Keratinocyte (primary cell): ENCODE data around the gene WDPCP. TPM values are rescaled to one million over a fixed set of nuclear protein-coding genes. Genes with fewer than 3 reads are reported as not detected.
"Not testable (repeated sequence)": the region's sequence is repeated elsewhere in the genome, so short reads cannot be mapped to it uniquely, and the experiment has no call there.

Source experiments
- DNase-seq: peaks from one replicate; pipeline ENCODE4 v3.0.0-alpha.2; 2011; ENCODE audit warnings: low read depth, missing footprints, low spot score
- FAIRE-seq: peaks from 2 replicates; lab custom pipeline; 2011; peaks lifted over from hg19 to GRCh38; lab: Jason Lieb, UNC
- H2AFZ ChIP-seq: 2 replicates; pipeline ENCODE4 v1.6.0; 2012; ENCODE audit warnings: low read length, control low read depth, inconsistent platforms; ENCODE audit not compliant: control insufficient read depth
- H3K27ac ChIP-seq: 2 replicates; pipeline ENCODE4 v1.5.1; 2011; ENCODE audit warnings: low read length; ENCODE audit not compliant: control insufficient read depth, insufficient read depth
- H3K27me3 ChIP-seq: 3 replicates; pipeline ENCODE4 v1.6.0; 2011; ENCODE audit warnings: low read length; ENCODE audit not compliant: control insufficient read depth, insufficient read depth; ENCODE audit errors: extremely low read depth
- H3K36me3 ChIP-seq, 2 experiments: 2 replicates in 1 of 2; 3 replicates in 1 of 2; pipeline ENCODE4 v1.5.1; 2011; ENCODE audit warnings: low read length in 2 of 2, mild to moderate bottlenecking in 1 of 2; ENCODE audit not compliant: control insufficient read depth in 2 of 2, insufficient read depth in 2 of 2; ENCODE audit errors: extremely low read depth in 1 of 2
- H3K4me1 ChIP-seq: 3 replicates; pipeline ENCODE4 v1.5.1; 2011; ENCODE audit warnings: low read length; ENCODE audit not compliant: control insufficient read depth, insufficient read depth; ENCODE audit errors: extremely low read depth
- H3K4me2 ChIP-seq: 3 replicates; pipeline ENCODE4 v1.6.0; 2011; ENCODE audit warnings: low read depth, low read length; ENCODE audit not compliant: control insufficient read depth, insufficient read depth; ENCODE audit errors: extremely low read depth
- H3K4me3 ChIP-seq, 3 experiments: fragments of 200-600 bp in 1 of 3; sonication (generic) in 1 of 3; 2 replicates in 2 of 3; 3 replicates in 1 of 3; pipeline ENCODE4 v1.5.1; 2011 to 2016; ENCODE audit warnings: low read length in 3 of 3, mild to moderate bottlenecking in 3 of 3, control low read depth in 2 of 3, inconsistent platforms in 1 of 3, low read depth in 1 of 3, mixed read lengths in 1 of 3, mixed run types in 1 of 3, moderate library complexity in 1 of 3; ENCODE audit not compliant: control insufficient read depth in 2 of 3, insufficient read depth in 2 of 3; ENCODE audit errors: extremely low read depth in 1 of 3
- H3K79me2 ChIP-seq: 2 replicates; pipeline ENCODE4 v1.6.0; 2012; ENCODE audit warnings: low read length; ENCODE audit not compliant: control insufficient read depth, insufficient read depth
- H3K9ac ChIP-seq: 3 replicates; pipeline ENCODE4 v1.6.0; 2011; ENCODE audit warnings: low read length; ENCODE audit not compliant: control insufficient read depth, insufficient read depth; ENCODE audit errors: extremely low read depth
- H3K9me1 ChIP-seq: 3 replicates; pipeline ENCODE4 v1.6.0; 2011; ENCODE audit warnings: low read length; ENCODE audit not compliant: control insufficient read depth, insufficient read depth; ENCODE audit errors: extremely low read depth
- H3K9me3 ChIP-seq: 2 replicates; pipeline ENCODE4 v1.5.1; 2012; ENCODE audit warnings: low read depth, low read length; ENCODE audit not compliant: control insufficient read depth
- H4K20me1 ChIP-seq: 3 replicates; pipeline ENCODE4 v1.6.0; 2011; ENCODE audit warnings: low read length; ENCODE audit not compliant: control insufficient read depth, insufficient read depth; ENCODE audit errors: extremely low read depth
- EZH2 ChIP-seq: IDR thresholded peaks from one replicate; pipeline ENCODE4 v1.6.1; 2012; ENCODE audit warnings: inconsistent platforms, mild to moderate bottlenecking, low read length, moderate library complexity
- dilution Hi-C: fragments of 300-500 bp; cut with MboI; formaldehyde crosslinking; loops from one replicate; pipeline ENCODE4 v1.7.0; 2020; ENCODE audit warnings: low sequenced_read_pairs; ENCODE audit not compliant: extremely low pct_ligation_motif_present
- polyA plus RNA-seq, 5 experiments: library from polyadenylated mRNA; depleted of rRNA in 3 of 5; stranded (reverse) in 3 of 5; stranded (forward) in 1 of 5; unstranded in 1 of 5; fragments of >200 nt; gene quantifications; 1 replicate in 1 of 5; 2 replicates in 3 of 5; 3 replicates in 1 of 5; pipeline versions ENCODE4 v1.2.1 to v1.2.3, GENCODE V29; 2011 to 2012; ENCODE audit warnings: missing spikeins in 2 of 5, low read depth in 1 of 5, low replicate concordance in 1 of 5
- TF ChIP-seq, protein P1 (sequence below), 3 experiments: IDR thresholded peaks in 1 of 3; conservative IDR thresholded peaks in 1 of 3; optimal IDR thresholded peaks in 1 of 3; 2 replicates in 2 of 3; 3 replicates in 1 of 3; pipeline versions ENCODE3 to v1.5.1; 2011; ENCODE audit warnings: low read length in 3 of 3, mild to moderate bottlenecking in 3 of 3, moderate library complexity in 2 of 3, control low read depth in 1 of 3, inconsistent platforms in 1 of 3; ENCODE audit not compliant: insufficient read depth in 2 of 3; ENCODE audit errors: extremely low read depth in 1 of 3

WDPCP gene
- polyA plus RNA-seq, 1 donor (not counting 4 experiments of a cell fraction or from before 2014, with no cell fraction given) = 2.9 TPM

GRCh38 chr2:63287956-63288355 lies 300.3 kb downstream of the WDPCP start:
- Histone ChIP-seq H3K9me1 (no peaks in the 10 kb centered on the region), H3K4me2 (no peak overlapping the region), H3K27me3 (no peaks in the 10 kb centered on the region), H4K20me1 (no peaks in the 10 kb centered on the region), H3K27ac (no peak overlapping the region), H2AFZ (no peak overlapping the region), H3K4me1 (no peaks in the 10 kb centered on the region), H3K9me3 (no peaks in the 10 kb centered on the region), H3K4me3 (no peak overlapping the region), H3K79me2 (no peaks in the 10 kb centered on the region), H3K36me3 (no peaks in the 10 kb centered on the region), H3K9ac (no peak overlapping the region)
- TF ChIP-seq, protein P1, sequence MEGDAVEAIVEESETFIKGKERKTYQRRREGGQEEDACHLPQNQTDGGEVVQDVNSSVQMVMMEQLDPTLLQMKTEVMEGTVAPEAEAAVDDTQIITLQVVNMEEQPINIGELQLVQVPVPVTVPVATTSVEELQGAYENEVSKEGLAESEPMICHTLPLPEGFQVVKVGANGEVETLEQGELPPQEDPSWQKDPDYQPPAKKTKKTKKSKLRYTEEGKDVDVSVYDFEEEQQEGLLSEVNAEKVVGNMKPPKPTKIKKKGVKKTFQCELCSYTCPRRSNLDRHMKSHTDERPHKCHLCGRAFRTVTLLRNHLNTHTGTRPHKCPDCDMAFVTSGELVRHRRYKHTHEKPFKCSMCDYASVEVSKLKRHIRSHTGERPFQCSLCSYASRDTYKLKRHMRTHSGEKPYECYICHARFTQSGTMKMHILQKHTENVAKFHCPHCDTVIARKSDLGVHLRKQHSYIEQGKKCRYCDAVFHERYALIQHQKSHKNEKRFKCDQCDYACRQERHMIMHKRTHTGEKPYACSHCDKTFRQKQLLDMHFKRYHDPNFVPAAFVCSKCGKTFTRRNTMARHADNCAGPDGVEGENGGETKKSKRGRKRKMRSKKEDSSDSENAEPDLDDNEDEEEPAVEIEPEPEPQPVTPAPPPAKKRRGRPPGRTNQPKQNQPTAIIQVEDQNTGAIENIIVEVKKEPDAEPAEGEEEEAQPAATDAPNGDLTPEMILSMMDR (optimal IDR thresholded peaks at IDR 0.05 in 1 of 3, IDR thresholded peaks at IDR 0.05 in 1 of 3, conservative IDR thresholded peaks at IDR 0.05 in 1 of 3; ENCODE audit: extremely low read depth in 1 of 3, insufficient read depth in 2 of 3, low read length in 3 of 3) = no peak
- TF ChIP-seq EZH2 = no peak
- dilution Hi-C loops = no loop called here
- FAIRE-seq (no peak), DNase-seq (no peak)

GRCh38 chr2:63286520-63286919 lies 301.8 kb downstream of the WDPCP start:
- H3K4me1 ChIP-seq, H3K79me2 ChIP-seq, H3K4me2 ChIP-seq, H3K9me3 ChIP-seq, H3K9ac ChIP-seq, H3K4me3 ChIP-seq, H3K36me3 ChIP-seq, H2AFZ ChIP-seq, H3K27ac ChIP-seq, dilution Hi-C loops, H3K9me1 ChIP-seq, FAIRE-seq, H3K27me3 ChIP-seq, H4K20me1 ChIP-seq, DNase-seq: not testable (repeated sequence)

DNA sequence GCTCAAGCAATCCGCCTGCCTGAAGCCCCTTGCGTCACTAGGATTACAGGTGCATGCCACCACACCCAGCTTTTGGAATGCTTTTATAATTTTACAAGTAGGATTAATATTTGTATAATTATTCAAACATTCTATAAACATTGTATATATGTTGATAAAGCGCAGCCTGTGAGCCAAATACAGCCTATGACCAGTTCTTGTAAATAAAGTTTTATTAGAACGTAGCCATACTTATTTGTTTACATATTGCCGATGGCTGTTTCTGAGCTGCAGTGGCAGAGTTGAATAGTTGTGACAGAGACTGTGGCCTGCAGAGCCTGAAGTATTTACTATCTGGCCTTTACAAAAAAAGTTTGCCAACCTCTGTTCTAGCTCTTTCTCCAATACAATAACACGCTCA lies 305.0 kb downstream of the WDPCP start:
- Histone ChIP-seq H3K4me3 (no peak overlapping the region), H3K79me2 (no peaks in the 10 kb centered on the region), H3K27me3 (no peaks in the 10 kb centered on the region), H4K20me1 (no peaks in the 10 kb centered on the region), H3K27ac (no peak overlapping the region), H3K4me1 (no peaks in the 10 kb centered on the region), H3K9ac (no peak overlapping the region), H3K4me2 (no peak overlapping the region), H2AFZ (no peak overlapping the region), H3K36me3 (no peaks in the 10 kb centered on the region), H3K9me3 (no peaks in the 10 kb centered on the region), H3K9me1 (no peaks in the 10 kb centered on the region)
- dilution Hi-C loops = no loop called here
- DNase-seq = no peak
- FAIRE-seq = no peak
- TF ChIP-seq, protein P1 (optimal IDR thresholded peaks at IDR 0.05 in 1 of 3, IDR thresholded peaks at IDR 0.05 in 1 of 3, conservative IDR thresholded peaks at IDR 0.05 in 1 of 3; ENCODE audit: extremely low read depth in 1 of 3, insufficient read depth in 2 of 3, low read length in 3 of 3) = no peak
- TF ChIP-seq EZH2 = no peak
